ENCODE results near the gene CAMK1D. TPM values are rescaled to one million over a fixed set of nuclear protein-coding genes. Genes with fewer than 3 reads are reported as not detected.

CAMK1D gene
- total and polyA plus RNA-seq, 3 donors from 2014 or later = 10.0 to 14.5 (median 14.0) TPM

GRCh38 chr10:12833451-12833850 is 484.1 kb downstream of the CAMK1D start:
- TF ChIP-seq POLR2A (IDR thresholded peaks at IDR 0.05) (no peak), CTCF (IDR thresholded peaks at IDR 0.05) (no peak)
- intact Hi-C loops (cut with DNase I; ENCODE audit: low total_unique reads) = no loop called here
- WGBS, 2 donors = 87 to 95% methylated on average over 11 of the region's 11 CpGs
- no peak for DNase-seq
- H3K4me3 ChIP-seq = no peak overlapping the region
- no peaks in the 10 kb centered on the region for H3K36me3 ChIP-seq (ENCODE audit: low read depth, missing control alignments)
- H3K27ac ChIP-seq = no peak overlapping the region
- no peaks in the 10 kb centered on the region for H3K9me3 ChIP-seq
- H3K4me1 ChIP-seq = peaks cover 6% of the 10 kb centered on the region
- H3K27me3 ChIP-seq = no peaks in the 10 kb centered on the region

DNA sequence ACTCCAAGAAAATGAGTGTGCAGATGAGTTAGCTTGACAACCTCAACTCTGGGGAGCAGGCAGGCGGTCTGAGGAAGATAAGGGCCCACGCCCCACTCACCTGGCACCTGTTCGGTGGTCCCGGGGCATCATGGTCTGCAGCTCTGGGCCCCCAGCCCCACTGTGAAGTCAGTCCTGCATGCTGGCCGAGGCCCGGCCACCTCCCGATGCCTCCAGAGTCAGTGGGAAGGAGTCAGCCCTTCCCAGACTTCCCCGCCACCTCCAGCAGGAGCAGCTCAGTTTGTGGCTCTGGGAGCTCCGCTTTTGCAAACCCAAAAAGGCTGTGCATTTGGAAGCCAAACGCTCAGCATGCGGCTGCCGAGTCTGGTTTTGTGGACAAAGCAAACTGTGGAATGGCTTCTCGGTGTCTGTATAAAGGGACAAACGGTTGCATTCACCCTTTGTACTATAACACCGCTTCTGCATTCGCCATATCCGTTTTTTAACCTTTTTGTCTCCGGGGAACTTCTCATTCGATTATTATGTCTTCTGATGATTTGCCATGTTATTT is 484.8 kb downstream of the CAMK1D start:
- no peaks in the 10 kb centered on the region for H3K27me3 ChIP-seq
- H3K27ac ChIP-seq = no peak overlapping the region
- no peaks in the 10 kb centered on the region for H3K36me3 ChIP-seq (ENCODE audit: low read depth, missing control alignments)
- no peak overlapping the region for H3K4me3 ChIP-seq
- no peaks in the 10 kb centered on the region for H3K9me3 ChIP-seq
- TF ChIP-seq CTCF (IDR thresholded peaks at IDR 0.05) (no peak), POLR2A (IDR thresholded peaks at IDR 0.05) (no peak)
- intact Hi-C loops (cut with DNase I; ENCODE audit: low total_unique reads) = no loop called here
- DNase-seq = no peak
- 85 to 89% methylated on average over 11 to 19 of the region's 19 CpGs for WGBS, 2 donors
- H3K4me1 ChIP-seq = peaks cover 7% of the 10 kb centered on the region

- intact Hi-C loops (cut with DNase I; ENCODE audit: low total_unique reads) = no loop called here
- WGBS, 2 donors = 87 to 92% methylated on average over 10 of the region's 10 CpGs
These were observed 485.4 kb downstream of the CAMK1D start for GRCh38 chr10:12834721-12835120.

GRCh38 chr10:12835709-12836108 is 486.4 kb downstream of the CAMK1D start:
- H3K27me3 ChIP-seq = no peaks in the 10 kb centered on the region
- TF ChIP-seq POLR2A (IDR thresholded peaks at IDR 0.05) (no peak), CTCF (IDR thresholded peaks at IDR 0.05) (no peak)
- no peak overlapping the region for H3K27ac ChIP-seq
- 72 to 86% methylated on average over 5 of the region's 5 CpGs for WGBS, 2 donors
- H3K9me3 ChIP-seq = no peaks in the 10 kb centered on the region
- H3K36me3 ChIP-seq (ENCODE audit: low read depth, missing control alignments) = no peaks in the 10 kb centered on the region
- intact Hi-C loops (cut with DNase I; ENCODE audit: low total_unique reads) = no loop called here
- no peak for DNase-seq
- H3K4me1 ChIP-seq = peaks cover 16% of the 10 kb centered on the region
- no peak overlapping the region for H3K4me3 ChIP-seq

More at GRCh38 chr10:12834721-12835120, 485.4 kb downstream of the CAMK1D start:
- DNase-seq = no peak
- no peaks in the 10 kb centered on the region for H3K36me3 ChIP-seq (ENCODE audit: low read depth, missing control alignments)
- no peaks in the 10 kb centered on the region for H3K9me3 ChIP-seq
- peaks cover 8% of the 10 kb centered on the region for H3K4me1 ChIP-seq
- H3K27me3 ChIP-seq = no peaks in the 10 kb centered on the region
- TF ChIP-seq POLR2A (IDR thresholded peaks at IDR 0.05) (no peak), CTCF (IDR thresholded peaks at IDR 0.05) (no peak)
- H3K27ac ChIP-seq = no peak overlapping the region
- no peak overlapping the region for H3K4me3 ChIP-seq

- H3K4me3 ChIP-seq = no peak overlapping the region
- DNase-seq = no peak
- no peak overlapping the region for H3K27ac ChIP-seq
- intact Hi-C loops (cut with DNase I; ENCODE audit: low total_unique reads) = no loop called here
- no peaks in the 10 kb centered on the region for H3K36me3 ChIP-seq (ENCODE audit: low read depth, missing control alignments)
- WGBS, 2 donors = 86 to 95% methylated on average over 9 of the region's 9 CpGs
- H3K4me1 ChIP-seq = peaks cover 16% of the 10 kb centered on the region
- no peaks in the 10 kb centered on the region for H3K9me3 ChIP-seq
- TF ChIP-seq CTCF (IDR thresholded peaks at IDR 0.05) = no peak
- TF ChIP-seq POLR2A (IDR thresholded peaks at IDR 0.05) = no peak
- no peaks in the 10 kb centered on the region for H3K27me3 ChIP-seq
These were observed 489.0 kb downstream of the CAMK1D start for GRCh38 chr10:12838366-12838765.

Data from testis (tissue), 3 donors.